PC-3 (cell line): ENCODE measurements around the gene PKIG. TPM values are rescaled to one million over a fixed set of nuclear protein-coding genes. Genes with fewer than 3 reads are reported as not detected.

Experiments used
- ATAC-seq: fragments of 200-7000 bp; cut with Tn5 transposase; 2 replicates; pipeline ENCODE4 v1.9.1; 2020; ENCODE audit warnings: mild to moderate bottlenecking, moderate library complexity
- BruUV-seq: library from RNA; stranded (reverse); fragments of 400-500 nt; replicated peaks from 2 replicates; lab custom pipeline; 2021; lab: Mats Ljungman, UMichigan
- CTCF ChIA-PET: fragments of 300-600 bp; sonication (Branson Sonifier 250); formaldehyde crosslinking; loops from one replicate; lab custom pipeline; 2022; ENCODE audit warnings: antibody characterized with exemption; lab: Charles Lee
- POLR2A ChIA-PET: fragments of 300-600 bp; sonication (Branson Sonifier 250); formaldehyde crosslinking; loops from one replicate; lab custom pipeline; 2022; ENCODE audit warnings: antibody characterized with exemption; ENCODE audit not compliant: unreplicated experiment; lab: Charles Lee
- DNase-seq: peaks from one replicate; pipeline ENCODE4 v3.0.0-alpha.2; 2015
- H2AFZ ChIP-seq: fragments of 300-600 bp; sonication (generic); 2 replicates; pipeline ENCODE4 v1.6.0; 2016; ENCODE audit warnings: antibody characterized with exemption, low read length
- H3F3A ChIP-seq: fragments of 300-600 bp; sonication (generic); one replicate; pipeline ENCODE4 v1.6.0; 2017; ENCODE audit warnings: antibody characterized with exemption, low read length, control low read depth, mild to moderate bottlenecking; ENCODE audit not compliant: unreplicated experiment
- H3K27ac ChIP-seq: fragments of 300-600 bp; sonication (generic); 2 replicates; pipeline ENCODE4 v1.5.1; 2016; ENCODE audit warnings: mild to moderate bottlenecking, low read length
- H3K27me3 ChIP-seq: fragments of 300-600 bp; sonication (generic); 2 replicates; pipeline ENCODE4 v1.6.1; 2016; ENCODE audit warnings: low read length, mixed read lengths
- H3K36me3 ChIP-seq: fragments of 300-600 bp; sonication (generic); 2 replicates; pipeline ENCODE4 v1.6.1; 2016; ENCODE audit warnings: low read depth, mixed run types, low read length, mixed read lengths
- H3K4me1 ChIP-seq: fragments of 300-600 bp; sonication (generic); 2 replicates; pipeline ENCODE4 v1.5.1; 2016; ENCODE audit warnings: low read length; ENCODE audit not compliant: insufficient read depth
- H3K4me2 ChIP-seq: fragments of 300-600 bp; sonication (generic); 2 replicates; pipeline ENCODE4 v1.6.0; 2016; ENCODE audit warnings: low read length
- H3K4me3 ChIP-seq: fragments of 300-600 bp; sonication (generic); 2 replicates; pipeline ENCODE4 v1.5.1; 2016; ENCODE audit warnings: mild to moderate bottlenecking, low read length, mixed read lengths
- H3K79me2 ChIP-seq: fragments of 300-600 bp; sonication (generic); 2 replicates; pipeline ENCODE4 v1.6.1; 2017; ENCODE audit warnings: low read length, mixed read lengths
- H3K9ac ChIP-seq: fragments of 300-600 bp; sonication (generic); 2 replicates; pipeline ENCODE4 v1.6.0; 2016; ENCODE audit warnings: mild to moderate bottlenecking, low read length
- H3K9me2 ChIP-seq: fragments of 300-600 bp; sonication (generic); replicated peaks from 2 replicates; pipeline ENCODE4 v1.6.1; 2016; ENCODE audit warnings: mixed run types, low read length, mixed read lengths
- H3K9me3 ChIP-seq: fragments of 300-600 bp; sonication (generic); 2 replicates; pipeline ENCODE4 v1.6.1; 2016; ENCODE audit warnings: low read length, mixed read lengths
- H4K20me1 ChIP-seq: fragments of 300-600 bp; sonication (generic); 2 replicates; pipeline ENCODE4 v1.6.1; 2016; ENCODE audit warnings: low read length, mixed read lengths
- CTCF ChIP-seq: fragments of 300-600 bp; sonication (generic); conservative IDR thresholded peaks from 2 replicates; pipeline ENCODE4 v1.5.1; 2017; ENCODE audit warnings: antibody characterized with exemption, low read depth, mild to moderate bottlenecking, low read length
- EZH2 ChIP-seq: fragments of 300-600 bp; sonication (generic); IDR thresholded peaks from one replicate; pipeline ENCODE4 v1.6.1; 2017; ENCODE audit warnings: antibody characterized with exemption, mild to moderate bottlenecking, low read length; ENCODE audit not compliant: unreplicated experiment
- EZH2phosphoT487 ChIP-seq: fragments of 300-600 bp; sonication (generic); IDR thresholded peaks from 2 replicates; pipeline ENCODE4 v1.6.1; 2018; ENCODE audit warnings: mild to moderate bottlenecking, antibody characterized with exemption, low read length, borderline replicate concordance
- intact Hi-C: fragments of 100-400 bp; cut with micrococcal nuclease; formaldehyde crosslinking; loops from 2 replicates; pipeline ENCODE4 v1.9.0; 2023
- total RNA-seq: library from RNA; depleted of rRNA; stranded (reverse); fragments of >200 nt; gene quantifications from 2 replicates; pipeline ENCODE4 v1.2.3, GENCODE V29; 2014

Gene PKIG
- total RNA-seq, 1 experiment from 2014 or later: 47.5 TPM

- Histone ChIP-seq H3K9me2 (no peaks in the 10 kb centered on the region), H3K9me3 (no peaks in the 10 kb centered on the region), H3K4me1 (no peaks in the 10 kb centered on the region), H3K4me2 (no peak overlapping the region), H3K79me2 (no peaks in the 10 kb centered on the region), H3K27ac (no peak overlapping the region), H3K9ac (no peak overlapping the region), H3K27me3 (no peaks in the 10 kb centered on the region), H3K36me3 (peaks cover 11% of the 10 kb centered on the region), H3K4me3 (no peak overlapping the region), H2AFZ (no peak overlapping the region), H4K20me1 (no peaks in the 10 kb centered on the region), H3F3A (no peaks in the 10 kb centered on the region)
- DNase-seq (no peak), ATAC-seq (no peak)
- intact Hi-C loops: no loop called here
- no TSS peak for BruUV-seq
- CTCF ChIA-PET: no interaction called here
- no peak for TF ChIP-seq CTCF
- no peak for TF ChIP-seq EZH2
- no peak for TF ChIP-seq EZH2phosphoT487
- POLR2A ChIA-PET: no interaction called here
Observed at GRCh38 chr20:44624152-44624551, 41.8 kb downstream of the PKIG start.

GRCh38 chr20:44624743-44625271, 42.4 kb downstream of the PKIG start:
- POLR2A ChIA-PET: no interaction called here
- Histone ChIP-seq H3K4me1 (no peaks in the 10 kb centered on the region), H3K9ac (no peak overlapping the region), H3K9me3 (no peaks in the 10 kb centered on the region), H3K9me2 (no peaks in the 10 kb centered on the region), H3K4me2 (no peak overlapping the region), H4K20me1 (no peaks in the 10 kb centered on the region), H3K4me3 (no peak overlapping the region), H3K79me2 (no peaks in the 10 kb centered on the region), H2AFZ (no peak overlapping the region), H3K36me3 (peaks cover 11% of the 10 kb centered on the region), H3F3A (no peaks in the 10 kb centered on the region), H3K27me3 (no peaks in the 10 kb centered on the region), H3K27ac (no peak overlapping the region)
- BruUV-seq: no TSS peak
- DNase-seq (no peak), ATAC-seq (no peak)
- CTCF ChIA-PET: no interaction called here
- intact Hi-C loops: no loop called here
- TF ChIP-seq EZH2 (no peak), EZH2phosphoT487 (no peak), CTCF (no peak)

GRCh38 chr20:44625361-44625760, 43.0 kb downstream of the PKIG start:
- Histone ChIP-seq H3K79me2 (no peaks in the 10 kb centered on the region), H3K9me3 (no peaks in the 10 kb centered on the region), H2AFZ (no peak overlapping the region), H4K20me1 (no peaks in the 10 kb centered on the region), H3K4me1 (no peaks in the 10 kb centered on the region), H3K9ac (no peak overlapping the region), H3K9me2 (no peaks in the 10 kb centered on the region), H3K36me3 (peaks cover 11% of the 10 kb centered on the region), H3K4me3 (no peak overlapping the region), H3K27ac (no peak overlapping the region), H3F3A (no peaks in the 10 kb centered on the region), H3K4me2 (no peak overlapping the region), H3K27me3 (no peaks in the 10 kb centered on the region)
- ChIA-PET CTCF (no interaction called here), POLR2A (no interaction called here)
- no peak for TF ChIP-seq CTCF
- no peak for TF ChIP-seq EZH2phosphoT487
- no peak for TF ChIP-seq EZH2
- BruUV-seq: no TSS peak
- no peak for DNase-seq
- intact Hi-C loops: no loop called here
- no peak for ATAC-seq
